Right lobe of liver (tissue), 6 donors: ENCODE measurements around the gene HBA1. TPM values are rescaled to one million over a fixed set of nuclear protein-coding genes. Genes with fewer than 3 reads are reported as not detected.

Source experiments
- ATAC-seq, 4 donors: fragments of 200-7000 bp; cut with Tn5 transposase; one replicate each; pipeline ENCODE4 v1.9.1; 2020; ENCODE audit warnings: mild to moderate bottlenecking in 4 of 4, moderate library complexity in 4 of 4
- DNase-seq, 3 donors: peaks; one replicate each; pipeline ENCODE4 v3.0.0-alpha.2; 2020
- H3K27ac ChIP-seq, 3 donors: fragments of 200-600 bp; one replicate each; pipeline ENCODE4 v1.8.0; 2022
- H3K27me3 ChIP-seq, 2 donors: fragments of 200-600 bp; one replicate each; pipeline ENCODE4 v1.8.0; 2022
- H3K36me3 ChIP-seq, 4 donors: fragments of 200-600 bp; sonication (generic) in 1 of 4; one replicate each; pipeline versions ENCODE4 v1.5.1 to v1.8.0; 2017 to 2022; ENCODE audit warnings: control low read depth in 1 of 4
- H3K4me1 ChIP-seq, 4 donors: fragments of 200-600 bp; sonication (generic) in 1 of 4; one replicate each; pipeline versions ENCODE4 v1.5.1 to v1.8.0; 2017 to 2022; ENCODE audit warnings: control low read depth in 1 of 4
- H3K4me3 ChIP-seq, 3 donors: fragments of 200-600 bp; one replicate each; pipeline ENCODE4 v1.8.0; 2022
- H3K9me3 ChIP-seq, 4 donors: fragments of 200-600 bp; sonication (generic) in 1 of 4; one replicate each; pipeline versions ENCODE4 v1.5.1 to v1.8.0; 2017 to 2022; ENCODE audit warnings: control low read depth in 1 of 4
- CTCF ChIP-seq, 4 donors: fragments of 200-600 bp in 3 of 4; fragments of 450-650 bp in 1 of 4; IDR thresholded peaks; one replicate each; pipeline versions ENCODE4 v1.5.1 to v1.8.0; 2016 to 2022; ENCODE audit warnings: antibody characterized with exemption in 4 of 4, mild to moderate bottlenecking in 2 of 4
- POLR2A ChIP-seq: fragments of 450-650 bp; IDR thresholded peaks from one replicate; pipeline ENCODE4 v1.6.1; 2017; ENCODE audit warnings: antibody characterized with exemption, mild to moderate bottlenecking
- WGBS: methylation state at CpG from one replicate; pipeline ENCODE4 v1.1.6; 2018; ENCODE audit warnings: low coverage, low lambda C conversion rate; ENCODE audit not compliant: insufficient coverage; ENCODE audit errors: missing lambda C conversion rate; 5-methylcytosine and 5-hydroxymethylcytosine counted together
- intact Hi-C, 2 donors: fragments of 100-400 bp; cut with DNase I; formaldehyde crosslinking; loops; one replicate each; pipeline versions ENCODE4 v1.11.2 to v1.14.1; 2022
- total RNA-seq, 6 experiments: library from RNA; depleted of rRNA in 2 of 6; stranded (reverse); fragments of >200 nt in 2 of 6; fragmentation: NEBNext Ultra II Directional in 3 of 6; extraction: Animal tissue kit (Norgen Biotek cat#: 25700) in 3 of 6; gene quantifications; one replicate each; pipeline versions ENCODE4 v1.1.0 to v1.2.4, GENCODE V29; 2016 to 2023
- donor health status: DM: no; HTN: yes; CAD: no.
- donor health status: DM: no; HTN: no; CAD: no.
- donor health status: DM: no; HTN: no; CAD: no.
- donor health status: DM: no; HTN: yes; CAD: no.
- donor health status: DM: no; HTN: yes; CAD: no.

HBA1 gene
- total RNA-seq, 6 experiments from 2014 or later: 8.0 to 789 (median 84.3) TPM

GRCh38 chr16:183005-183404 is 6.5 kb downstream of the HBA1 start:
- DNase-seq (no peak), ATAC-seq (peak in 1 of 4 donors; percentile 13)
- no peak overlapping the region for H3K4me3 ChIP-seq
- TF ChIP-seq CTCF (IDR thresholded peaks at IDR 0.05): no peak
- H3K9me3 ChIP-seq: no peaks in the 10 kb centered on the region
- H3K27ac ChIP-seq: no peak overlapping the region
- H3K27me3 ChIP-seq: peaks cover 0 to 12% of the 10 kb centered on the region in 2 donors
- peaks cover 0 to 16% (median 4%) of the 10 kb centered on the region in 4 donors for H3K4me1 ChIP-seq
- intact Hi-C loops: no loop called here
- H3K36me3 ChIP-seq: no peaks in the 10 kb centered on the region
- WGBS: 41% methylated on average over 4 of the region's 7 CpGs

GRCh38 chr16:185213-185612 is 8.7 kb downstream of the HBA1 start:
- Histone ChIP-seq H3K9me3 (no peaks in the 10 kb centered on the region), H3K4me1 (peaks cover 0 to 12% (median 4%) of the 10 kb centered on the region in 4 donors), H3K36me3 (peaks cover 0 to 20% (median 10%) of the 10 kb centered on the region in 4 donors), H3K27me3 (no peaks in the 10 kb centered on the region), H3K27ac (no peak overlapping the region), H3K4me3 (no peak overlapping the region)
- DNase-seq (no peak), ATAC-seq (no peak)
- WGBS: 81% methylated on average over 5 of the region's 13 CpGs
- intact Hi-C loops: no loop called here
- no peak for TF ChIP-seq POLR2A
- TF ChIP-seq CTCF (IDR thresholded peaks at IDR 0.05): no peak

GRCh38 chr16:185691-186090 is 9.2 kb downstream of the HBA1 start:
- WGBS: 85% methylated on average over 9 of the region's 11 CpGs
- peaks cover 0 to 24% (median 13%) of the 10 kb centered on the region in 4 donors for H3K36me3 ChIP-seq
- no peaks in the 10 kb centered on the region for H3K9me3 ChIP-seq
- H3K4me3 ChIP-seq: no peak overlapping the region
- TF ChIP-seq CTCF (IDR thresholded peaks at IDR 0.05): no peak
- no peak for TF ChIP-seq POLR2A
- no peak for ATAC-seq
- intact Hi-C loops: no loop called here
- H3K27me3 ChIP-seq: no peaks in the 10 kb centered on the region
- DNase-seq: no peak
- H3K27ac ChIP-seq: no peak overlapping the region
- peaks cover 0 to 9% (median 4%) of the 10 kb centered on the region in 4 donors for H3K4me1 ChIP-seq

GRCh38 chr16:187330-187729 is 10.8 kb downstream of the HBA1 start:
- DNase-seq: no peak

More at GRCh38 chr16:187330-187729, 10.8 kb downstream of the HBA1 start:
- Histone ChIP-seq H3K27ac (no peak overlapping the region), H3K9me3 (no peaks in the 10 kb centered on the region), H3K4me1 (no peaks in the 10 kb centered on the region), H3K36me3 (peaks cover 4 to 40% (median 22%) of the 10 kb centered on the region in 4 donors), H3K4me3 (no peak overlapping the region), H3K27me3 (no peaks in the 10 kb centered on the region)
- TF ChIP-seq POLR2A: no peak
- no peak for TF ChIP-seq CTCF (IDR thresholded peaks at IDR 0.05)
- 100% methylated on average over 5 of the region's 8 CpGs for WGBS
- intact Hi-C loops: no loop called here
- ATAC-seq: peak in 1 of 4 donors; percentile 17
